Naive thymus-derived CD4-positive, alpha-beta T cell (primary cell): Measurements from ENCODE around the gene NOD1. TPM values are rescaled to one million over a fixed set of nuclear protein-coding genes. Genes with fewer than 3 reads are reported as not detected.
"Not testable (repeated sequence)": the region's sequence is repeated elsewhere in the genome, so short reads cannot be mapped to it uniquely, and the experiment has no call there.

Source experiments
- ATAC-seq: fragments of 150-1000 bp; cut with Tn5 transposase; 2 replicates; pipeline ENCODE4 v1.10.0; 2021; ENCODE audit warnings: mild to moderate bottlenecking, moderate library complexity
- CTCF ChIA-PET: fragments of 350-600 bp; sonication (Branson Sonifier 250); formaldehyde crosslinking; loops from one replicate; lab custom pipeline; 2021; ENCODE audit warnings: antibody characterized with exemption; lab: Charles Lee
- POLR2A ChIA-PET: fragments of 350-600 bp; sonication (Branson Sonifier 250); formaldehyde crosslinking; loops from one replicate; lab custom pipeline; 2021; ENCODE audit warnings: antibody characterized with exemption, inconsistent platforms; lab: Charles Lee
- DNase-seq, 9 donors: peaks; one replicate each; pipeline versions ENCODE4 v3.0.0 to v3.0.0-alpha.2; 2020 to 2022; ENCODE audit warnings: mixed read lengths in 1 of 9
- H3K27ac ChIP-seq: one replicate; pipeline ENCODE4 v1.7.0; 2013; ENCODE audit warnings: mild to moderate bottlenecking, low read depth, low read length, moderate library complexity
- H3K27me3 ChIP-seq, 2 donors: one replicate each; pipeline ENCODE4 v1.7.0; 2013; ENCODE audit warnings: low read length in 2 of 2, mild to moderate bottlenecking in 2 of 2, moderate library complexity in 2 of 2; ENCODE audit not compliant: control insufficient read depth in 2 of 2, insufficient read depth in 2 of 2
- H3K36me3 ChIP-seq, 3 experiments: 1 replicate in 2 of 3; 2 replicates in 1 of 3; pipeline ENCODE4 v1.7.0; 2013; ENCODE audit warnings: low read length in 3 of 3, mild to moderate bottlenecking in 3 of 3, moderate library complexity in 1 of 3; ENCODE audit not compliant: insufficient read depth in 3 of 3, control insufficient read depth in 2 of 3
- H3K4me1 ChIP-seq, 2 donors: one replicate each; pipeline ENCODE4 v1.7.0; 2013; ENCODE audit warnings: low read length in 2 of 2, mild to moderate bottlenecking in 2 of 2, moderate library complexity in 1 of 2; ENCODE audit not compliant: control insufficient read depth in 2 of 2, insufficient read depth in 2 of 2
- H3K4me3 ChIP-seq: 2 replicates; pipeline ENCODE4 v1.7.0; 2013; ENCODE audit warnings: mild to moderate bottlenecking, low read length
- H3K9me3 ChIP-seq, 3 experiments: 1 replicate in 2 of 3; 2 replicates in 1 of 3; pipeline ENCODE4 v1.7.0; 2013; ENCODE audit warnings: low read length in 3 of 3; ENCODE audit not compliant: control insufficient read depth in 2 of 3
- H3K27ac Mint-ChIP-seq, 9 donors: one replicate each; pipeline ENCODE4 v1.8.0; 2020 to 2022; ENCODE audit warnings: mixed read lengths in 9 of 9, mild to moderate bottlenecking in 8 of 9, moderate library complexity in 5 of 9, inconsistent platforms in 2 of 9
- H3K27me3 Mint-ChIP-seq, 5 donors: one replicate each; pipeline ENCODE4 v1.8.0; 2021 to 2022; ENCODE audit warnings: mixed read lengths in 5 of 5, mild to moderate bottlenecking in 1 of 5
- H3K36me3 Mint-ChIP-seq, 5 donors: one replicate each; pipeline ENCODE4 v1.8.0; 2020 to 2022; ENCODE audit warnings: mixed read lengths in 5 of 5, mild to moderate bottlenecking in 3 of 5, inconsistent platforms in 1 of 5
- H3K4me1 Mint-ChIP-seq, 7 donors: one replicate each; pipeline ENCODE4 v1.8.0; 2020 to 2022; ENCODE audit warnings: mixed read lengths in 7 of 7, mild to moderate bottlenecking in 3 of 7, inconsistent platforms in 1 of 7
- H3K4me3 Mint-ChIP-seq, 10 donors: one replicate each; pipeline ENCODE4 v1.8.0; 2020 to 2022; ENCODE audit warnings: mild to moderate bottlenecking in 10 of 10, mixed read lengths in 10 of 10, moderate library complexity in 6 of 10, inconsistent platforms in 2 of 10
- H3K9me3 Mint-ChIP-seq, 11 donors: one replicate each; pipeline ENCODE4 v1.8.0; 2020 to 2022; ENCODE audit warnings: mixed read lengths in 11 of 11, mild to moderate bottlenecking in 4 of 11, inconsistent platforms in 1 of 11, moderate library complexity in 1 of 11
- intact Hi-C, 2 donors: fragments of 100-400 bp; cut with micrococcal nuclease; formaldehyde crosslinking; loops; one replicate each; pipeline ENCODE4 v1.15.1; 2023
- polyA plus RNA-seq, 2 donors: library from polyadenylated mRNA; unstranded; fragments of 300-500 nt; fragmentation: Illumina TruSeq; gene quantifications; one replicate each; pipeline ENCODE4 v1.2.3, GENCODE V29; 2021
- total RNA-seq, 6 experiments: library from RNA in 5 of 6; stranded (reverse) in 5 of 6; gene quantifications; 1 replicate in 5 of 6; 2 replicates in 1 of 6; pipeline ENCODE4 v1.2.3 and lab custom pipeline; 2021 to 2026

The NOD1 gene
- total and polyA plus RNA-seq, 7 experiments from 2014 or later, result 6.1 to 24.6 (median 18.7) TPM

DNA sequence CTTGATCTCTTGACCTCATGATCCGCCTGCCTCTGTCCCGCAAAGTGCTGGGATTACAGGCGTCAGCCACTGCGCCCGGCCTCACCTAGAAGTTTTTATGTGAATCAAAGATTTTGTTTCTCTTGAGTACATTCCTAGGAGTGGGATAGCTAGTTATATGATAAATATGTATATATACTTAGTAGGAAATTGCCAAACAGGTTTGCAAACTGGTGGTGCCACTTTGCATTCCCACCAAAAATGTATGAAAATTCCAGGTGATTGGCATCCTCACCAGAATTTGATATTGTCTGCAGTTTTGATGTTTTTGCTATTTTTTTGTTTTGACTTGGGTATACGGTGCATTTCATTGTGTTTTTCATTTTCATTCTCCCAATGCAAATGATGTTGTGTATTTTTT is 86.8 kb downstream of the NOD1 start:
- no peak for ATAC-seq
- no peak overlapping the region for H3K4me3 Mint-ChIP-seq
- no peaks in the 10 kb centered on the region for H3K27me3 Mint-ChIP-seq
- Histone ChIP-seq H3K4me1 (no peaks in the 10 kb centered on the region), H3K36me3 (no peaks in the 10 kb centered on the region), H3K4me3 (no peak overlapping the region), H3K27me3 (no peaks in the 10 kb centered on the region), H3K27ac (no peak overlapping the region), H3K9me3 (no peaks in the 10 kb centered on the region)
- no peaks in the 10 kb centered on the region for H3K9me3 Mint-ChIP-seq
- no peak overlapping the region for H3K27ac Mint-ChIP-seq
- POLR2A ChIA-PET, result no interaction called here
- CTCF ChIA-PET, result no interaction called here
- intact Hi-C loops, result no loop called here
- DNase-seq, result no peak
- H3K36me3 Mint-ChIP-seq, result peaks cover 0 to 10% (median 6%) of the 10 kb centered on the region in 5 donors
- peaks cover 0 to 4% (median 0%) of the 10 kb centered on the region in 7 donors for H3K4me1 Mint-ChIP-seq

DNA sequence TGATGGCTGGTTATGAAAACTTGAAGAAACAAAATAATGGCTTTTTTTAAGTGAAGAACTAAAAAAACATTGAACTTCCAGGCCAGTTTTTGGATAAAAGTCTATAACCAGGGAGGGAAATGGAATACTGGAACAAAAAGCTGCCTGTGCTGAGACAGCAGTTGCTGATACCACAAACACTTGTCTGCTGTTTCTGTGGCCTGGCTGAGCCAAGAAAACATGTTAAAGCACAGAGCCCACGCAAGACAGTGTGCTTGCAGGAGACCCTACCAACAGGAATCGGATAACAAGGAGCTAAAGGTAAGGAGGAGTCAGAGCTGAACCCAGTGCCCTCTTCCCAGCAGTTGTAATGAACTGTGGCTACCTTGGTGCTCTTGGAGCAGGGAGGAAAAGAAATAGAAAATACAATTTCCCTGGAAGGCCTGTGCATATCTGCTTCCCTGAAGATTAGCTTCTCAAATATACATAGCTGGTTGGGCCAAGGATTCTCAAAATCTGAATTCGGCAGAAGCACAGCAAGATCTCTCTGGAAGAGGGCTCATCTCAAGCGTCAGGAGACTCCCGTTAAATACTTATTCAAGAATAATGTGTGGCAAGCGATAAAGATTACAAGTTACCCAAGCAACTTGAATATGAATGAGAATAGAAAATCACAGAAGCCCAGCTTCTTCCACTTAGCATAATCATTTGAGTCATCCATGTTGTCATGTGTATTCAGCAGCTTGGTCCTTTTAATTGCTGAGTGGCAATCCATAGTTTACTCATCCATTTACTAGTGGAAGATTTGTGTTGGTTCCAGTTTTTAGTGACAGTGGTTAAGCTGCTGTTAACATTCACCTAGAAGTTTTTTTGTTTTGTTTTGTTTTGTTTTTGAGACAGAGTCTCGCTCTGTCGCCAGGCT is 87.6 kb downstream of the NOD1 start:
- ATAC-seq, result no peak
- Histone ChIP-seq H3K27ac (no peak overlapping the region), H3K27me3 (no peaks in the 10 kb centered on the region), H3K4me1 (no peaks in the 10 kb centered on the region), H3K9me3 (no peaks in the 10 kb centered on the region), H3K36me3 (no peaks in the 10 kb centered on the region), H3K4me3 (no peak overlapping the region)
- H3K27ac Mint-ChIP-seq, result no peak overlapping the region
- no peaks in the 10 kb centered on the region for H3K27me3 Mint-ChIP-seq
- intact Hi-C loops, result no loop called here
- no peak for DNase-seq
- no peak overlapping the region for H3K4me3 Mint-ChIP-seq
- H3K4me1 Mint-ChIP-seq, result peaks cover 0 to 6% (median 0%) of the 10 kb centered on the region in 7 donors
- POLR2A ChIA-PET, result no interaction called here
- H3K36me3 Mint-ChIP-seq, result peaks cover 0 to 10% (median 6%) of the 10 kb centered on the region in 5 donors
- no peaks in the 10 kb centered on the region for H3K9me3 Mint-ChIP-seq
- CTCF ChIA-PET, result no interaction called here

DNA sequence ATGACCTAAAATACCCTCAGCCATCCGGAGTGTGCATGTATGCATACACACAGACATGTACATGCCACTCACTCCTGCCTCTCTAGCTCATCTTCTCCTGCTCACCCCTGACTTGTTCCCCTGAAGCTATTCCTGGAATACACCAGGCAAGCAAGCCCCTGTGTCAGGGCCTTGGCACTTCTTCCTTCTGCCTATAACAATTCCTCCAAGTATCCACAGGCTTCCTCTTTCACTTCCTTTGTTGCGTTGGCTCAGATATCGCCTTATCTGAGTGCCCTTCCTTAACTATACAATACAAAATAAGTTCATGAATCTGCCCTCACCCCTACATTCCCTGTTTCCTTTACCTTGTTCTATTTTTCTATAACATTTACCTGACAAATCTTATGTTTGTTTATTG is 88.8 kb downstream of the NOD1 start:
- H3K4me1 Mint-ChIP-seq, result peaks cover 0 to 6% (median 0%) of the 10 kb centered on the region in 7 donors
- Histone ChIP-seq H3K4me3 (no peak overlapping the region), H3K36me3 (no peaks in the 10 kb centered on the region), H3K4me1 (no peaks in the 10 kb centered on the region), H3K27me3 (no peaks in the 10 kb centered on the region), H3K9me3 (no peaks in the 10 kb centered on the region), H3K27ac (no peak overlapping the region)
- DNase-seq (no peak), ATAC-seq (no peak)
- H3K27me3 Mint-ChIP-seq, result no peaks in the 10 kb centered on the region
- intact Hi-C loops, result no loop called here
- ChIA-PET CTCF (no interaction called here), POLR2A (no interaction called here)
- H3K27ac Mint-ChIP-seq, result no peak overlapping the region
- H3K4me3 Mint-ChIP-seq, result no peak overlapping the region
- H3K36me3 Mint-ChIP-seq, result peaks cover 0 to 9% (median 6%) of the 10 kb centered on the region in 5 donors
- H3K9me3 Mint-ChIP-seq, result no peaks in the 10 kb centered on the region

DNA sequence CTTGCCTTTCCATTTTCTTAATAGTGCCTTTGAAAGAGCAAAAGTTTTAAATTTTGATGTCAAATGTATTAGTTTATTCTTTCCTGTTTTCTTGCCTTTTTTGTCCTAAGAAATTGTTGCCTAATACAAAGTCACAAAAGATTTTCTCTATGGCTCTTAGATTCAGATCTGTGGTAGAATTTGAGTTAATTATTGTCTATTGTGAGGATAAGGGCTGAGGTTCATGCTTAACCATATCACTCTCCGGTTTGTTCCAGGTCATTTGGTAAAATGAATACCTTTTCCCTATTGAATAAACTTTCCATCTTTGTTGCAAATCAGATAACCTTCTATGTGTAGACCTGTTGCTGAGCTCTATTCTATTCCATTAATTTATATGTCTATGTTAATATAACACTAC is 96.0 kb downstream of the NOD1 start:
- Histone ChIP-seq H3K27ac (no peak overlapping the region), H3K36me3 (no peaks in the 10 kb centered on the region), H3K27me3 (no peaks in the 10 kb centered on the region), H3K9me3 (no peaks in the 10 kb centered on the region), H3K4me1 (no peaks in the 10 kb centered on the region), H3K4me3 (no peak overlapping the region)
- Mint-ChIP-seq H3K27me3 (no peaks in the 10 kb centered on the region), H3K4me1 (peaks cover 0 to 6% (median 0%) of the 10 kb centered on the region in 7 donors), H3K27ac (no peak overlapping the region), H3K9me3 (peaks cover 0 to 23% (median 6%) of the 10 kb centered on the region in 11 donors), H3K4me3 (no peak overlapping the region), H3K36me3 (peaks cover 0 to 5% (median 4%) of the 10 kb centered on the region in 5 donors)
- no peak for DNase-seq
- CTCF ChIA-PET, result no interaction called here
- POLR2A ChIA-PET, result no interaction called here
- no peak for ATAC-seq
- intact Hi-C loops, result no loop called here

DNA sequence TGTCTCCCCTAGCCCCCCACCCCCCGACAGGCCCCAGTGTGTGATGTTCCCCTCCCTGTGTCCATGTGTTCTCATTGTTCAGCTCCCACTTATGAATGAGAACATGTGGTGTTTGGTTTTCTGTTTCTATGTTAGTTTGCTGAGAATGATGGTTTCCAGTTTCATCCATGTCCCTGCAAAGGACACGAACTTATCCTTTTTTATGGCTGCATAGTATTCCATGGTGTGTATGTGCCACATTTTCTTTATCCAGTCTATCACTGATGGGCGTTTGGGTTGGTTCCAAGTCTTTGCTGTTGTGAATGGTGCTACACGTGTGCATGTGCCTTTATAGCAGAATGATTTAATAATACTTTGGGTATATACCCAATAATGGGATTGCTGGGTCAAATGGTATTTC is 97.8 kb downstream of the NOD1 start:
- H3K27ac ChIP-seq, result not testable (repeated sequence)

DNA sequence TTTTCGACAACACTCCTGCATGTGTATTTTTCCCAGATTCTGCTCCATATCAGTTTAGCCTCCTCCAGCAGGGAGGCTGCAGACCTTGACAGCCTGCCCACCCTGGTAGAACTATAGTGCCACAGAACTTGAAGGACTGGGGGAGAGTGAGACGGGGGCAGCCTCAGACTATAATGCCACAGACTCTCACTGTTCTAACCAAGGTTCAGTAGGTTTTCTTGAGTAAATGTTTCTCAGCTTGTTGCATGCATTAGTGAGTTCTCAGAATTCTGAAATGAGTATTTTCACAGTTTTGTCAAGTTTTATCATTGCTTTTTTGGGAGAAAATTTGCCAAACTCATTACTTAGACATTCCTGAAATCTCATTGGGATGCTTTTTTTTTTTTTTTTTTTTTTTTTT is 98.3 kb downstream of the NOD1 start:
- ATAC-seq (no peak), DNase-seq (no peak)
- Mint-ChIP-seq H3K27ac (no peak overlapping the region), H3K4me1 (peaks cover 0 to 3% (median 0%) of the 10 kb centered on the region in 7 donors), H3K9me3 (peaks cover 0 to 23% (median 6%) of the 10 kb centered on the region in 11 donors), H3K4me3 (no peak overlapping the region), H3K36me3 (peaks cover 0 to 5% (median 4%) of the 10 kb centered on the region in 5 donors), H3K27me3 (no peaks in the 10 kb centered on the region)
- intact Hi-C loops, result no loop called here
- no peak overlapping the region for H3K4me3 ChIP-seq
- no peaks in the 10 kb centered on the region for H3K9me3 ChIP-seq
- no peaks in the 10 kb centered on the region for H3K27me3 ChIP-seq
- POLR2A ChIA-PET, result no interaction called here
- H3K27ac ChIP-seq, result no peak overlapping the region
- H3K4me1 ChIP-seq, result no peaks in the 10 kb centered on the region
- no peaks in the 10 kb centered on the region for H3K36me3 ChIP-seq
- CTCF ChIA-PET, result no interaction called here

More for the DNA sequence above, 97.8 kb downstream of the NOD1 start:
- H3K36me3 ChIP-seq, POLR2A ChIA-PET, H3K27me3 ChIP-seq, H3K4me3 Mint-ChIP-seq, CTCF ChIA-PET, DNase-seq, H3K4me1 ChIP-seq, H3K4me1 Mint-ChIP-seq, H3K9me3 ChIP-seq, ATAC-seq, H3K4me3 ChIP-seq, H3K36me3 Mint-ChIP-seq, H3K27ac Mint-ChIP-seq, H3K27me3 Mint-ChIP-seq, intact Hi-C loops: not testable (repeated sequence)
- H3K9me3 Mint-ChIP-seq, result peaks cover 0 to 23% (median 6%) of the 10 kb centered on the region in 11 donors

DNA sequence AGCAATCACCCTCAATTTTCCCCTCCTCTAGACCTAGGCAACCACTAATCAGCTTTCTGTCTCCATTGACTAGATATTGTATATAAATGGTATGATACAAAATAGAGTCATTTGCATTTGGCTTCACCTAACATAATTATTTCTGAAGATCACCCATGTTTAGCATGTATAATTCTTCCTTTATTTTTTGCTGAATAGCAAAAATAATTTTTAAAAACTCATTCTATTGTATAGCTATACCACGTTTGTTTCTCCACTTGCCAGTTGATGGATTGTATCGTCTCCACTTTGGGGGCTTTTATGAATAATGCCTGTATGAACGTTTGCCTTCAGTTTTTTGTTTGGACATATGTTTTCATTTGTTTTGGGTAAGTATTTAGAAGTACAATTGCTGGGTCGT is 98.8 kb downstream of the NOD1 start:
- Mint-ChIP-seq H3K27ac (no peak overlapping the region), H3K36me3 (peaks cover 0 to 5% (median 4%) of the 10 kb centered on the region in 5 donors), H3K9me3 (peaks cover 0 to 23% (median 6%) of the 10 kb centered on the region in 11 donors), H3K4me1 (peaks cover 0 to 2% (median 0%) of the 10 kb centered on the region in 7 donors), H3K27me3 (no peaks in the 10 kb centered on the region), H3K4me3 (no peak overlapping the region)
- ATAC-seq (no peak), DNase-seq (no peak)
- Histone ChIP-seq H3K4me3 (no peak overlapping the region), H3K4me1 (no peaks in the 10 kb centered on the region), H3K9me3 (no peaks in the 10 kb centered on the region), H3K36me3 (no peaks in the 10 kb centered on the region), H3K27ac (no peak overlapping the region), H3K27me3 (no peaks in the 10 kb centered on the region)
- ChIA-PET POLR2A (no interaction called here), CTCF (no interaction called here)
- intact Hi-C loops, result no loop called here
